SK-N-DZ (cell line): ENCODE data around the gene PHF21A.

Experiments
- DNase-seq: peaks from one replicate; pipeline ENCODE4 v3.0.0-alpha.2; 2015; ENCODE audit warnings: low spot score

The PHF21A gene

DNA sequence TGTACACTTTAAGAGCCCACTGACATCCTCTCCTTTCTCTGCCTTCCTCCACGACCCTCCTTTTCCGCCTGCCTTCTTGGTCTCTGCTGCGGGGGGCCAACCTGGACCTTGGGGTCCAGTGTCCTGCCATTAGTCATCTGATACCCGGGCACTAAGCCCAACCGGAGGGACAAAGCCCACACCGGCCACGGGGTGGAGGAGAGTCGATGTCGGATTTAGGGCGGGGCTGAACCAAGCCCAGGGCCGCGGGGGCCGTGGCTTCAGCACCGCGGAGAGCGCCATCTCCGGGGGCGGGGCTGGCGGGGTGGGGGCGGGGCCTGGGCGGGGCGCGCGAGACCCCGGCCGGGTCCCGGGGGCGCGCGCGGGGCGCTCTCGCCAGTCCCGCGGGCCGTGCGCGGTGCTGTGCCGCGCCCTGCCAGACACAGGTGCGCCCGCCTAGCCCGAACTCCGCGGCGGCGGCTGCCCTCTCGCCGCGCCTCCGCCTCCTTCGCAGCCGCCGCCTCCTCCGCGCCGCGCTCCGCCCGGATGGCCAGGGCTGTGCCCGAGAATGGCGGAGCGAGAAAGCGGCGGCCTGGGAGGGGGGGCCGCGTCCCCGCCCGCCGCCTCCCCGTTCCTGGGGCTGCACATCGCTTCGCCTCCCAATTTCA is 235.9 kb downstream of the PHF21A start, which contains the start of gene MAPK8IP1:
TSS of gene MAPK8IP1 (plus strand) at position 378 of the 647 bp plus-strand sequence. CDS start at position 548, 170 bp downstream.
- peak; percentile 73 for DNase-seq

DNA sequence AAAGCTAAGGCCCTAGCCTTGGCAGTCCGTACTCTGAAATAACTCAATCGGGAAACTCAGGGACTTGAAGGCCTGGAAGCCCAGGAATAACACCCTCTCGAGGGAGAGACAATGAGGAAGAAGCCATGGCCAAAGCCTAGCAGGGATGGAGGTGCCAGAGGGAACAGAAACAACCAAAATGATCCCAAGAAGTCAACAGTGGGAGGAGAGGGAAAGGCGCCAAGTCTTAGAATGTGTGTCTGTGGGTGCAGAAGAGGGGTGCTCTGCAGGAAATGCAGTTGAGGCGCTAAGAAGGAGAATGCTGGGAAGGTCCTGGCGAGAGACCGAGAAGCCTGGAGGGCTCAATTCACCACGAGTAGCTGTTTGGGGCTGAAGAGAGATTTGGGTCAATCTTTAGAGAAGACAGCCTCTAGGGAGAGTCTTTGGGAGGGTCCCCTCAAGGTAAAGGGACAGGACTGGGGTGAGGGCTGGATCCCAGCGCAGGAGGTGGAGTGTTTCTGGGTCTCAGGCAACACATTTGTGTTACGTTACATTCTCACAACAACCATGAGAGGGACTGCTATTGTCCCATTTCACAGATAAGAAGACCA is 236.6 kb downstream of the PHF21A start:
- DNase-seq = no peak
